NCI-H128 (cell line): ENCODE data around the gene ARHGAP33.

Experiments used
- DNase-seq: peaks from one replicate; lab custom pipeline; 2025; ENCODE audit not compliant: unreplicated experiment; lab: John Stamatoyannopoulos, UW

The ARHGAP33 gene

GRCh38 chr19:35777961-35778360 lies 2.6 kb downstream of the ARHGAP33 start:
- DNase-seq, result no peak

- DNase-seq, result no peak
Measured at GRCh38 chr19:35779033-35779432, 3.7 kb downstream of the ARHGAP33 start.

GRCh38 chr19:35780058-35780457 lies 4.7 kb downstream of the ARHGAP33 start:
- DNase-seq, result no peak

GRCh38 chr19:35780717-35781116 lies 5.4 kb downstream of the ARHGAP33 start:
- no peak for DNase-seq

- DNase-seq, result no peak
Measured at GRCh38 chr19:35781650-35782049, 6.3 kb downstream of the ARHGAP33 start.

GRCh38 chr19:35782589-35782988 lies 7.2 kb downstream of the ARHGAP33 start:
- DNase-seq, result no peak

GRCh38 chr19:35783469-35784434 lies 8.4 kb downstream of the ARHGAP33 start:
- no peak for DNase-seq

GRCh38 chr19:35784503-35785338 lies 9.4 kb downstream of the ARHGAP33 start:
- DNase-seq, result no peak

- DNase-seq, result no peak
Measured at GRCh38 chr19:35785339-35785627, 9.9 kb downstream of the ARHGAP33 start.

GRCh38 chr19:35786299-35787160 lies 11.2 kb downstream of the ARHGAP33 start:
- no peak for DNase-seq

- DNase-seq, result no peak
Measured at GRCh38 chr19:35787227-35787799, 11.9 kb downstream of the ARHGAP33 start.

GRCh38 chr19:35788205-35788960 lies 13.0 kb downstream of the ARHGAP33 start:
- no peak for DNase-seq

GRCh38 chr19:35789195-35789977 lies 14.0 kb downstream of the ARHGAP33 start:
- no peak for DNase-seq

- DNase-seq, result no peak
Measured at GRCh38 chr19:35789978-35790944, 14.9 kb downstream of the ARHGAP33 start.

GRCh38 chr19:35790981-35791813 lies 15.8 kb downstream of the ARHGAP33 start:
- DNase-seq, result no peak

- no peak for DNase-seq
Measured at GRCh38 chr19:35791814-35792279, 16.5 kb downstream of the ARHGAP33 start.

- no peak for DNase-seq
Measured at GRCh38 chr19:35792312-35792711, 16.9 kb downstream of the ARHGAP33 start.
